NCI-H524 (cell line): ENCODE data around the gene RBM44.

ENCODE experiments used
- DNase-seq, 2 experiments: peaks; one replicate each; lab custom pipeline; 2025; lab: John Stamatoyannopoulos, UW

Gene RBM44

GRCh38 chr2:237872178-237872887 is 73.8 kb downstream of the RBM44 start:
- no peak for DNase-seq

- no peak for DNase-seq
Measured at GRCh38 chr2:237873421-237873831, 74.8 kb downstream of the RBM44 start.

- DNase-seq: no peak
Measured at GRCh38 chr2:237873897-237874551, 75.4 kb downstream of the RBM44 start.

GRCh38 chr2:237874585-237875161 is 76.1 kb downstream of the RBM44 start:
- DNase-seq: no peak

- DNase-seq: no peak
Measured at GRCh38 chr2:237875256-237876060, 76.9 kb downstream of the RBM44 start.

- no peak for DNase-seq
Measured at GRCh38 chr2:237876061-237876526, 77.5 kb downstream of the RBM44 start.

- no peak for DNase-seq
Measured at GRCh38 chr2:237876532-237876931, 78.0 kb downstream of the RBM44 start.

GRCh38 chr2:237876951-237877491 is 78.4 kb downstream of the RBM44 start:
- DNase-seq: no peak

- DNase-seq: no peak
Measured at GRCh38 chr2:237877576-237878307, 79.2 kb downstream of the RBM44 start.

- no peak for DNase-seq
Measured at GRCh38 chr2:237878321-237879057, 79.9 kb downstream of the RBM44 start.

- DNase-seq: no peak
Measured at GRCh38 chr2:237879058-237879430, 80.5 kb downstream of the RBM44 start.

- DNase-seq: no peak
Measured at GRCh38 chr2:237879991-237880560, 81.5 kb downstream of the RBM44 start.

- DNase-seq: no peak
Measured at GRCh38 chr2:237882510-237883481, 84.2 kb downstream of the RBM44 start.

- no peak for DNase-seq
Measured at GRCh38 chr2:237883951-237884446, 85.4 kb downstream of the RBM44 start.

GRCh38 chr2:237884681-237885080 is 86.1 kb downstream of the RBM44 start:
- no peak for DNase-seq

- DNase-seq: no peak
Measured at GRCh38 chr2:237885111-237885930, 86.7 kb downstream of the RBM44 start.

- no peak for DNase-seq
Measured at GRCh38 chr2:237885931-237886684, 87.5 kb downstream of the RBM44 start.
